Measurements from ENCODE around the gene NR4A2. TPM values are rescaled to one million over a fixed set of nuclear protein-coding genes. Genes with fewer than 3 reads are reported as not detected.

Gene NR4A2
- polyA plus RNA-seq, 1 donor (not counting 4 experiments of a cell fraction or from before 2014, with no cell fraction given), result 4.5 TPM

DNA sequence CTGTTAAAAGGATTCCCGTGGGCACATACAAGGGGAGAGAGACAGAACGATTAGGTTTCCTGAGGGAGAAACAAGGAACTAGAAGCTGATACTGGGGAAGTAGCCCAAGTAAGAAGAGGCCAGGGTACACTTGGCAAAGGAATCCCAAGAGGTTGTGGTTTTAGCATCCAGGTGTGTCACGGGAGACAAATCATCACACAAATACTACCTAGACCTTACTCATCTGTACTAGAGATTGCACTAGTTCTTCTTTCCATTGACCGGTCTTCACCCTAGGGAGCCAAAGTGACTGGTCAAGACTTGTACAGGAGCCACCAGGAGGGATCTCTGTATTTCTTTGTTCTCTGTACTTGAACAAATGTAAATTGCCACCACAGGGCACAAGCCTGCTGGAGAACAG is 14.2 kb upstream of the NR4A2 start:
- Histone ChIP-seq H2AFZ (ENCODE audit: control insufficient read depth, low read length) (no peak overlapping the region), H4K20me1 (ENCODE audit: control insufficient read depth, extremely low read depth, insufficient read depth, low read length) (no peaks in the 10 kb centered on the region), H3K4me3 (ENCODE audit: control insufficient read depth in 2 of 3, extremely low read depth in 1 of 3, insufficient read depth in 2 of 3, low read depth in 1 of 3, low read length in 3 of 3) (no peak overlapping the region), H3K79me2 (ENCODE audit: control insufficient read depth, insufficient read depth, low read length) (no peaks in the 10 kb centered on the region), H3K9me1 (ENCODE audit: control insufficient read depth, extremely low read depth, insufficient read depth, low read length) (no peaks in the 10 kb centered on the region), H3K27me3 (ENCODE audit: control insufficient read depth, extremely low read depth, insufficient read depth, low read length) (no peaks in the 10 kb centered on the region), H3K27ac (ENCODE audit: control insufficient read depth, insufficient read depth, low read length) (no peak overlapping the region), H3K36me3 (ENCODE audit: control insufficient read depth in 2 of 2, extremely low read depth in 1 of 2, insufficient read depth in 2 of 2, low read length in 2 of 2) (no peaks in the 10 kb centered on the region), H3K4me2 (ENCODE audit: control insufficient read depth, extremely low read depth, insufficient read depth, low read depth, low read length) (no peak overlapping the region), H3K9me3 (ENCODE audit: control insufficient read depth, low read depth, low read length) (no peaks in the 10 kb centered on the region), H3K4me1 (ENCODE audit: control insufficient read depth, extremely low read depth, insufficient read depth, low read length) (peaks cover 14% of the 10 kb centered on the region), H3K9ac (ENCODE audit: control insufficient read depth, extremely low read depth, insufficient read depth, low read length) (no peak overlapping the region)
- DNase-seq (ENCODE audit: low read depth, low spot score) (no peak), FAIRE-seq (peak; percentile 5)
- no peak for TF ChIP-seq EZH2 (IDR thresholded peaks at IDR 0.05; ENCODE audit: low read length)
- TF ChIP-seq, protein P1, sequence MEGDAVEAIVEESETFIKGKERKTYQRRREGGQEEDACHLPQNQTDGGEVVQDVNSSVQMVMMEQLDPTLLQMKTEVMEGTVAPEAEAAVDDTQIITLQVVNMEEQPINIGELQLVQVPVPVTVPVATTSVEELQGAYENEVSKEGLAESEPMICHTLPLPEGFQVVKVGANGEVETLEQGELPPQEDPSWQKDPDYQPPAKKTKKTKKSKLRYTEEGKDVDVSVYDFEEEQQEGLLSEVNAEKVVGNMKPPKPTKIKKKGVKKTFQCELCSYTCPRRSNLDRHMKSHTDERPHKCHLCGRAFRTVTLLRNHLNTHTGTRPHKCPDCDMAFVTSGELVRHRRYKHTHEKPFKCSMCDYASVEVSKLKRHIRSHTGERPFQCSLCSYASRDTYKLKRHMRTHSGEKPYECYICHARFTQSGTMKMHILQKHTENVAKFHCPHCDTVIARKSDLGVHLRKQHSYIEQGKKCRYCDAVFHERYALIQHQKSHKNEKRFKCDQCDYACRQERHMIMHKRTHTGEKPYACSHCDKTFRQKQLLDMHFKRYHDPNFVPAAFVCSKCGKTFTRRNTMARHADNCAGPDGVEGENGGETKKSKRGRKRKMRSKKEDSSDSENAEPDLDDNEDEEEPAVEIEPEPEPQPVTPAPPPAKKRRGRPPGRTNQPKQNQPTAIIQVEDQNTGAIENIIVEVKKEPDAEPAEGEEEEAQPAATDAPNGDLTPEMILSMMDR (optimal IDR thresholded peaks at IDR 0.05 in 1 of 3, IDR thresholded peaks at IDR 0.05 in 1 of 3, conservative IDR thresholded peaks at IDR 0.05 in 1 of 3; ENCODE audit: extremely low read depth in 1 of 3, insufficient read depth in 2 of 3, low read length in 3 of 3), result no peak
- dilution Hi-C loops (cut with MboI; ENCODE audit: extremely low pct_ligation_motif_present, low sequenced_read_pairs), result no loop called here

DNA sequence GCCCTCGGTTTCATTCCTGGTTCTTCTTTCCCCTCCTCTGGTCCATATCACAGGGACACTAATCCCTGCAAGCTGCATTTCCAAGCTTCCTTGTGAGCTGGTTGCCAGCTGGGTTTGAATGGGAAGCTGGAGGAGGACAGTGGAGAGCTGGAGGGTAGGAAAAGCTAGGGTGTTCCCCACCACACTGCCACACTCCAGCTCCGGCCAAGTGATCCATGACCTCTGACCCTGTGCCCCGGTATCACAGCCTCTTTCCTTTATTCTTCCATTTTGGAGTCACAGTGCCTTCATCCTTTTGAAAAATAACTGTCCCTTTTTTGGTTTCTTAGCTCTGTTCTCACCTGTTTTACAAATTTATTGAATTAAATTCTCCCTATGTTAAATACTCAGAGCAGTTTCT is 13.1 kb upstream of the NR4A2 start:
- Histone ChIP-seq H3K9me1 (ENCODE audit: control insufficient read depth, extremely low read depth, insufficient read depth, low read length) (no peaks in the 10 kb centered on the region), H2AFZ (ENCODE audit: control insufficient read depth, low read length) (no peak overlapping the region), H3K4me2 (ENCODE audit: control insufficient read depth, extremely low read depth, insufficient read depth, low read depth, low read length) (no peak overlapping the region), H3K9me3 (ENCODE audit: control insufficient read depth, low read depth, low read length) (no peaks in the 10 kb centered on the region), H4K20me1 (ENCODE audit: control insufficient read depth, extremely low read depth, insufficient read depth, low read length) (no peaks in the 10 kb centered on the region), H3K36me3 (ENCODE audit: control insufficient read depth in 2 of 2, extremely low read depth in 1 of 2, insufficient read depth in 2 of 2, low read length in 2 of 2) (no peaks in the 10 kb centered on the region), H3K27ac (ENCODE audit: control insufficient read depth, insufficient read depth, low read length) (no peak overlapping the region), H3K79me2 (ENCODE audit: control insufficient read depth, insufficient read depth, low read length) (no peaks in the 10 kb centered on the region), H3K4me3 (ENCODE audit: control insufficient read depth in 2 of 3, extremely low read depth in 1 of 3, insufficient read depth in 2 of 3, low read depth in 1 of 3, low read length in 3 of 3) (no peak overlapping the region), H3K9ac (ENCODE audit: control insufficient read depth, extremely low read depth, insufficient read depth, low read length) (no peak overlapping the region), H3K4me1 (ENCODE audit: control insufficient read depth, extremely low read depth, insufficient read depth, low read length) (peaks cover 22% of the 10 kb centered on the region), H3K27me3 (ENCODE audit: control insufficient read depth, extremely low read depth, insufficient read depth, low read length) (no peaks in the 10 kb centered on the region)
- DNase-seq (ENCODE audit: low read depth, low spot score) (no peak), FAIRE-seq (no peak)
- dilution Hi-C loops (cut with MboI; ENCODE audit: extremely low pct_ligation_motif_present, low sequenced_read_pairs), result no loop called here
- TF ChIP-seq, protein P1 (optimal IDR thresholded peaks at IDR 0.05 in 1 of 3, IDR thresholded peaks at IDR 0.05 in 1 of 3, conservative IDR thresholded peaks at IDR 0.05 in 1 of 3; ENCODE audit: extremely low read depth in 1 of 3, insufficient read depth in 2 of 3, low read length in 3 of 3), result no peak
- no peak for TF ChIP-seq EZH2 (IDR thresholded peaks at IDR 0.05; ENCODE audit: low read length)

Measured in keratinocyte (primary cell).